ENCODE measurements around the gene MRTFA. TPM values are rescaled to one million over a fixed set of nuclear protein-coding genes. Genes with fewer than 3 reads are reported as not detected.

Gene MRTFA
- total and polyA plus RNA-seq, 9 of the 15 experiments (the other 6 are each of a cell fraction or from before 2014, with no cell fraction given), result 0.84 to 21.1 (median 3.7) TPM

DNA sequence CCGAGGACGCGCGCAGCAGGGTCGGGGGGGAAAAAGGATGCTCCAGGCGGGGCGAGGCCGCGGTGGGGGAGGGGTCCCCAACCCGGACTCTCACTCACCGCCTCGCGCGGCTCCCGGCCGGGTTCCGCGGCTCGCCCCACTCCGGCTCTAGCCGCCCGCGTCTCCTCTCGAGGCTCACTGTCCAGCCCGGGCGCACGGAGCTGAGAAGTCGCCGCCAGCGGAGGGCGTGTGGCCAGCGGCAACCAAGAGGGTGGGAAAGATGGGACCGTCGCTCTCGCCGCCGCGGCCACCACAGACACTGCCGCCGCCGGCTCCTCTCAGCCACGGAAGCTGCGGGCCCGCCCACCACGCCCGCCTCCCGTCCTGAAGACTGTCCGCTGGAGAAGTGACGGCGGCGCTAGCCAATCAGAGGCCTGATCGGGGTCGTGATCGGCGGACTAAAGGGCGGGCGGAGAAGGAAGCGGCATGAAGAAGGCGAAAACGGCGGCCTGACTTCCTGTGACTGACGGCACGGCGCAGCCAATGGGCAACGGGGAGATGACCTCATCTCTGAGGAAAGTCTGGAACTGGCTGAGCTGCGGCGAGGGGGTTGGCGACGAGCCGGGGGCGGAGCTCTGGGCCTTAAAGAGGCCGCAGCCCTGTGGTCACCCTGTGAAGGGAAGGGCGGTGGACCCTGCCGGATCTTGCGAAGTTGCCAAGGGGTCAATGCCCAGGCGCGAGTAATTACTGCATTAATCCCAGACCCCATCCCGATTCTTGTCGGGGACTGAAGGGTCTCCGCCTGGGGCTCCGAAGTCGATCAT is at the start of gene MRTFA (continued):
- TF ChIP-seq, protein P1, sequence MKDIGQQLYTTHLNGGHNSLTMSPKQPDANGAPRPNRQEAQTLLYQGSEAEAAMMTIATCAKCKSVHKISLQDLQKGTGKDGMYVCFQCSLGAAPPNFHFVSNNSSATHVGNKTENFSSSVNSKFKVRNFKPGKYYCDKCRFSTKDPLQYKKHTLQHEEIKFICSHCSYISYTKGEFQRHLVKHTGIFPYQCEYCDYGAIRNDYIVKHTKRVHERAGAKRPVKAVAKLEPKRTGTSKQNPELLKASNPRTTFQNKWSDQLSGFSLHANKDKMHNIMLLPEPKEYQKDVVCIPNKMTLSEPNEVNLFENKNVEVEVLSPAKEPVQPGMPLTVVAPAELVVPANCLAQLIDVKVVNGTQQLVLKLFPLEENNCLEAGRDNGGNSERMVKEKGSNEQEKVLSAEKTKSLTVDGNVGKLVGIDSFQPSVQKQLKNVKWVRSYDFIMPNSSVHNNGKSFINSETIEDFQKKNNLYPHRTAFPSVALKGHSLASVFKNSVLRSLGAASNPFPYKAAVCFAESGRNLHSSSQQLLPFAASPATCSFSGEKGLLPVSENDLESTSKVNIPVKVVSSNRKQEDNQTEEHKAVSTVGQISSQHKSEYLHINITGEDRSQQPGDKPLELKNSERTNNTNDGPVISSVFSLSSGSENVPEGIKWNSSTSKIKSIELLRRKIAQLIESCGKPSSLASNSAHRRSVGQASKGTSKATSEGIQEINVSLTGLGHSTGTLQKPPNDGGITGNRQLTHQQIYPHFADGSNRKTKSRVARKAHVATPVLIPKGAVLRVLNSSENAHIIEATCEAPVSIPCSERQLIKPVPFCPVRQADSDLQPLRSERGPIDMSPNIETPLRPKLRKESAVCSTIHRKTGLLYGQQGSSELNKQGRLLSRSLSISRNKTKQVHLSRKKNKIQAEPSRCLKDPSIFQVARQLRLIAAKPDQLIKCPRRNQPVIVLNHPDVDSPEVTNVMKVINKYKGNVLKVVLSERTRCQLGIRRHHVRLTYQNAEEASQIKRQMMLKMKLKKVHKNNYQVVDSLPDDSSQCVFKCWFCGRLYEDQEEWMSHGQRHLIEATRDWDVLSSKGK (CRISPR knock-in tag; IDR thresholded peaks at IDR 0.05), result no peak
- TF ChIP-seq CHD4 (IDR thresholded peaks at IDR 0.05; ENCODE audit: insufficient read depth, insufficient replicate concordance, low read depth, low read length, poor library complexity, severe bottlenecking), result no peak
- TF ChIP-seq SRSF1 (IDR thresholded peaks at IDR 0.05; ENCODE audit: low read depth, low read length), result no peak
- TF ChIP-seq CBX5 (IDR thresholded peaks at IDR 0.05; ENCODE audit: borderline replicate concordance, low read depth), result no peak
- TF ChIP-seq BCL6 (CRISPR knock-in tag; IDR thresholded peaks at IDR 0.05), result no peak
- TF ChIP-seq, protein P2, sequence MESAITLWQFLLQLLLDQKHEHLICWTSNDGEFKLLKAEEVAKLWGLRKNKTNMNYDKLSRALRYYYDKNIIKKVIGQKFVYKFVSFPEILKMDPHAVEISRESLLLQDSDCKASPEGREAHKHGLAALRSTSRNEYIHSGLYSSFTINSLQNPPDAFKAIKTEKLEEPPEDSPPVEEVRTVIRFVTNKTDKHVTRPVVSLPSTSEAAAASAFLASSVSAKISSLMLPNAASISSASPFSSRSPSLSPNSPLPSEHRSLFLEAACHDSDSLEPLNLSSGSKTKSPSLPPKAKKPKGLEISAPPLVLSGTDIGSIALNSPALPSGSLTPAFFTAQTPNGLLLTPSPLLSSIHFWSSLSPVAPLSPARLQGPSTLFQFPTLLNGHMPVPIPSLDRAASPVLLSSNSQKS (CRISPR knock-in tag; IDR thresholded peaks at IDR 0.05), result no peak
- 0 out of 2 replicates have a peak, but pooled peaks have one; percentile 3 for TF ChIP-seq EP300 (IDR thresholded peaks at IDR 0.05; ENCODE audit: low read length)
- TF ChIP-seq FOXA1 (IDR thresholded peaks at IDR 0.05; ENCODE audit: borderline replicate concordance), result no peak
- TF ChIP-seq SOX6 (IDR thresholded peaks at IDR 0.05), result no peak
- TF ChIP-seq PHF8 (IDR thresholded peaks at IDR 0.05; ENCODE audit: borderline replicate concordance, low read length), result peak; percentile 83; the same call in 1 of the 2 replicates
- TF ChIP-seq NFATC3 (IDR thresholded peaks at IDR 0.05), result no peak
- TF ChIP-seq, protein P3, sequence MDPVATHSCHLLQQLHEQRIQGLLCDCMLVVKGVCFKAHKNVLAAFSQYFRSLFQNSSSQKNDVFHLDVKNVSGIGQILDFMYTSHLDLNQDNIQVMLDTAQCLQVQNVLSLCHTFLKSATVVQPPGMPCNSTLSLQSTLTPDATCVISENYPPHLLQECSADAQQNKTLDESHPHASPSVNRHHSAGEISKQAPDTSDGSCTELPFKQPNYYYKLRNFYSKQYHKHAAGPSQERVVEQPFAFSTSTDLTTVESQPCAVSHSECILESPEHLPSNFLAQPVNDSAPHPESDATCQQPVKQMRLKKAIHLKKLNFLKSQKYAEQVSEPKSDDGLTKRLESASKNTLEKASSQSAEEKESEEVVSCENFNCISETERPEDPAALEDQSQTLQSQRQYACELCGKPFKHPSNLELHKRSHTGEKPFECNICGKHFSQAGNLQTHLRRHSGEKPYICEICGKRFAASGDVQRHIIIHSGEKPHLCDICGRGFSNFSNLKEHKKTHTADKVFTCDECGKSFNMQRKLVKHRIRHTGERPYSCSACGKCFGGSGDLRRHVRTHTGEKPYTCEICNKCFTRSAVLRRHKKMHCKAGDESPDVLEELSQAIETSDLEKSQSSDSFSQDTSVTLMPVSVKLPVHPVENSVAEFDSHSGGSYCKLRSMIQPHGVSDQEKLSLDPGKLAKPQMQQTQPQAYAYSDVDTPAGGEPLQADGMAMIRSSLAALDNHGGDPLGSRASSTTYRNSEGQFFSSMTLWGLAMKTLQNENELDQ (CRISPR knock-in tag; IDR thresholded peaks at IDR 0.05; ENCODE audit: borderline replicate concordance), result no peak; the same call in 1 of the 2 replicates
- no peak for TF ChIP-seq FOSL1 (tag; conservative IDR thresholded peaks at IDR 0.05)
- no peak for TF ChIP-seq ZNF699 (CRISPR knock-in tag; IDR thresholded peaks at IDR 0.05; ENCODE audit: insufficient replicate concordance)
- TF ChIP-seq, protein P4, sequence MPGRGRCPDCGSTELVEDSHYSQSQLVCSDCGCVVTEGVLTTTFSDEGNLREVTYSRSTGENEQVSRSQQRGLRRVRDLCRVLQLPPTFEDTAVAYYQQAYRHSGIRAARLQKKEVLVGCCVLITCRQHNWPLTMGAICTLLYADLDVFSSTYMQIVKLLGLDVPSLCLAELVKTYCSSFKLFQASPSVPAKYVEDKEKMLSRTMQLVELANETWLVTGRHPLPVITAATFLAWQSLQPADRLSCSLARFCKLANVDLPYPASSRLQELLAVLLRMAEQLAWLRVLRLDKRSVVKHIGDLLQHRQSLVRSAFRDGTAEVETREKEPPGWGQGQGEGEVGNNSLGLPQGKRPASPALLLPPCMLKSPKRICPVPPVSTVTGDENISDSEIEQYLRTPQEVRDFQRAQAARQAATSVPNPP (IDR thresholded peaks at IDR 0.05; ENCODE audit: borderline replicate concordance, insufficient read depth, insufficient read length), result no peak
- peak; percentile 84 for TF ChIP-seq ZBTB1 (CRISPR knock-in tag; IDR thresholded peaks at IDR 0.05; ENCODE audit: borderline replicate concordance, low read depth)
- peak; percentile 29 for TF ChIP-seq PHF20 (IDR thresholded peaks at IDR 0.05; ENCODE audit: partially characterized antibody)
- no peak for TF ChIP-seq ZNF583 (CRISPR knock-in tag; IDR thresholded peaks at IDR 0.05)
- TF ChIP-seq RBBP5 (IDR thresholded peaks at IDR 0.05; ENCODE audit: borderline replicate concordance, insufficient read depth, low read length, poor library complexity, severe bottlenecking), result peak; percentile 57
